ENCODE measurements around the gene POLR2J2.
"Not testable (repeated sequence)": the region's sequence is repeated elsewhere in the genome, so short reads cannot be mapped to it uniquely, and the experiment has no call there.

DNA sequence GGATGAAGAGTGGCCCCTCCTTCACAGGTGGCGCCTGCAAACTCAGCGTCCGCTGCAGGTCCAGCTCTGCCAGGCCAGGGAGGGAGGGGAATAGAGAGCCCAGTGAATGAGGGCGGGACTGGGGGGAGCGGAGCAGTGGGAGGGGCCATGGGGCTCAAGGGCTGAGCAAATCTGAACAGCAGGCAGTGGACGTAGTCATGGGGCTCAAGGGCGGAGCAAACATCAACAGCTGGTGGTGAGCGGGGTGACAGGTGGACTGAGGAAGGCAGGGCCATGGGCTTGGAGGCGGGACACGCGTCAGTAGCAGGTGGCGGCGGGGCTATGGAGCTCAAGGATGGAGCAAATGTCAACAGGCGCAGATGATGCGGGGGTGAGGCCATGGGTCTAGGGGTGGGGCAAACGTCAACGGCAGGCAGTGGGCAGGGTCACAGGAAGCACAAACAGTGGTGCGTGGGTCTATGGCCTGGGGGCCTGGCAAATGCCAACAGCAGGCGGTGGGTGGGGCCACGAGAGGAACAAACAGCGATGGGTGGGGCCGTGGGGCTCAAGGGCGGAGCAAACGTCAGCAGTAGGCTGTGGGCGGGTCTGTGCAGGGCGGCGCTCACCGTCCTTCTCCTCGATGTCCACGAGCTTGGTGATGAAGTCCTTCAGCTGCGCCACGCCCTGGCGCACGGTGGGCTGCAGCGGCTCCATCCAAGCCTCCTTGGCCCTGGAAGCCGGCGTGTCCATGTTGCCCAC lies 17.0 kb upstream of the POLR2J2 start:
- not testable (repeated sequence) for TF ChIP-seq POLR2A (IDR thresholded peaks at IDR 0.05)
- TF ChIP-seq, protein P1, sequence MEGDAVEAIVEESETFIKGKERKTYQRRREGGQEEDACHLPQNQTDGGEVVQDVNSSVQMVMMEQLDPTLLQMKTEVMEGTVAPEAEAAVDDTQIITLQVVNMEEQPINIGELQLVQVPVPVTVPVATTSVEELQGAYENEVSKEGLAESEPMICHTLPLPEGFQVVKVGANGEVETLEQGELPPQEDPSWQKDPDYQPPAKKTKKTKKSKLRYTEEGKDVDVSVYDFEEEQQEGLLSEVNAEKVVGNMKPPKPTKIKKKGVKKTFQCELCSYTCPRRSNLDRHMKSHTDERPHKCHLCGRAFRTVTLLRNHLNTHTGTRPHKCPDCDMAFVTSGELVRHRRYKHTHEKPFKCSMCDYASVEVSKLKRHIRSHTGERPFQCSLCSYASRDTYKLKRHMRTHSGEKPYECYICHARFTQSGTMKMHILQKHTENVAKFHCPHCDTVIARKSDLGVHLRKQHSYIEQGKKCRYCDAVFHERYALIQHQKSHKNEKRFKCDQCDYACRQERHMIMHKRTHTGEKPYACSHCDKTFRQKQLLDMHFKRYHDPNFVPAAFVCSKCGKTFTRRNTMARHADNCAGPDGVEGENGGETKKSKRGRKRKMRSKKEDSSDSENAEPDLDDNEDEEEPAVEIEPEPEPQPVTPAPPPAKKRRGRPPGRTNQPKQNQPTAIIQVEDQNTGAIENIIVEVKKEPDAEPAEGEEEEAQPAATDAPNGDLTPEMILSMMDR (IDR thresholded peaks at IDR 0.05) = not testable (repeated sequence)

Measured in esophagus squamous epithelium (tissue), 4 donors.